MM.1S (cell line): ENCODE data around the gene TBX18.

Experiments
- DNase-seq: peaks from one replicate; pipeline ENCODE4 v3.0.0-alpha.2; 2015
- H2AFZ ChIP-seq: fragments of 300-600 bp; sonication (generic); 2 replicates; pipeline ENCODE4 v1.6.0; 2016; ENCODE audit warnings: antibody characterized with exemption, low read length
- H3F3A ChIP-seq: fragments of 300-600 bp; sonication (generic); 2 replicates; pipeline ENCODE4 v1.6.1; 2016; ENCODE audit warnings: mild to moderate bottlenecking, antibody characterized with exemption, low read length, moderate library complexity, mixed read lengths; ENCODE audit not compliant: insufficient read depth
- H3K27ac ChIP-seq: fragments of 300-600 bp; sonication (generic); 2 replicates; pipeline ENCODE4 v1.5.1; 2016; ENCODE audit warnings: mild to moderate bottlenecking, low read length
- H3K27me3 ChIP-seq: fragments of 300-600 bp; sonication (generic); replicated peaks from 2 replicates; pipeline ENCODE4 v1.6.0; 2016; ENCODE audit warnings: low read length; ENCODE audit not compliant: insufficient read depth
- H3K36me3 ChIP-seq: fragments of 300-600 bp; sonication (generic); replicated peaks from 2 replicates; pipeline ENCODE4 v1.6.1; 2016; ENCODE audit warnings: mild to moderate bottlenecking, low read length, mixed read lengths; ENCODE audit not compliant: insufficient read depth
- H3K4me1 ChIP-seq: fragments of 300-600 bp; sonication (generic); 2 replicates; pipeline ENCODE4 v1.6.1; 2016; ENCODE audit warnings: low read length, mixed read lengths
- H3K4me2 ChIP-seq: fragments of 300-600 bp; sonication (generic); 2 replicates; pipeline ENCODE4 v1.6.0; 2016; ENCODE audit warnings: low read depth, low read length
- H3K4me3 ChIP-seq: fragments of 300-600 bp; sonication (generic); 2 replicates; pipeline ENCODE4 v1.5.1; 2016; ENCODE audit warnings: low read length, mixed read lengths
- H3K79me2 ChIP-seq: fragments of 300-600 bp; sonication (generic); 2 replicates; pipeline ENCODE4 v1.6.1; 2016; ENCODE audit warnings: mixed run types, low read length, mixed read lengths
- H3K9ac ChIP-seq: fragments of 300-600 bp; sonication (generic); 2 replicates; pipeline ENCODE4 v1.6.1; 2016; ENCODE audit warnings: low read length, mixed read lengths
- H3K9me2 ChIP-seq: fragments of 300-600 bp; sonication (generic); replicated peaks from 2 replicates; pipeline ENCODE4 v1.6.1; 2016; ENCODE audit warnings: mild to moderate bottlenecking, low read length, mixed read lengths; ENCODE audit not compliant: insufficient read depth
- H3K9me3 ChIP-seq: fragments of 300-600 bp; sonication (generic); replicated peaks from 2 replicates; pipeline ENCODE4 v1.6.1; 2016; ENCODE audit warnings: mild to moderate bottlenecking, low read length, mixed read lengths; ENCODE audit not compliant: insufficient read depth
- H4K20me1 ChIP-seq: fragments of 300-600 bp; sonication (generic); 2 replicates; pipeline ENCODE4 v1.6.1; 2016; ENCODE audit warnings: mild to moderate bottlenecking, low read length, moderate library complexity, mixed read lengths; ENCODE audit not compliant: insufficient read depth
- EZH2 ChIP-seq: fragments of 300-600 bp; sonication (generic); optimal IDR thresholded peaks from 2 replicates; pipeline ENCODE3; 2017; ENCODE audit warnings: low read depth, mild to moderate bottlenecking, antibody characterized with exemption, low read length, mixed read lengths
- EZH2phosphoT487 ChIP-seq: fragments of 300-600 bp; sonication (generic); IDR thresholded peaks from 2 replicates; pipeline ENCODE4 v1.6.1; 2018; ENCODE audit warnings: antibody characterized with exemption, low read length
- TF ChIP-seq, protein P1 (sequence below): fragments of 300-600 bp; sonication (generic); IDR thresholded peaks from 2 replicates; pipeline ENCODE4 v1.5.1; 2016; ENCODE audit warnings: antibody characterized with exemption, low read length, mixed read lengths

TBX18 gene

DNA sequence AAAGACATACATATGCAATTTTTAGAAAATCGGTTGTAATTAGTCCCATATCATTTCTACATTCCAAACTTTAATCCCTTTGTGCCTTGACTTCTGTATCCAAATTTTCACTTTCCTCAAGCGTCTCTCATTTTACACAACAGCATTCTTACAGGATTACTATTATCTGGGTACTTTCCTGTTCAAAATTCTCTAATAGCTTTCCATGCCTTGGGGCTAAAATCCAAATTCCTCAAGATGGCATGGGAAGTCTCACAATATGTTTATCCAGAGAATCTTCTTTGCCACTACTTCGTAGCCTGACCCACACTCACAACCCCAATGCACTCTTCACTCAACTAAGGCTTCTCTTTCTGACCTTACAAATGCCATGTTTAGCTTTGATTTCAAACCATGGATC, 125.0 kb downstream of the TBX18 start:
- Histone ChIP-seq H3K4me2 (no peak overlapping the region), H3K4me1 (no peaks in the 10 kb centered on the region), H4K20me1 (no peaks in the 10 kb centered on the region), H3F3A (no peaks in the 10 kb centered on the region), H3K4me3 (no peak overlapping the region), H3K27ac (no peak overlapping the region), H3K79me2 (no peaks in the 10 kb centered on the region), H3K9me3 (no peaks in the 10 kb centered on the region), H3K36me3 (no peaks in the 10 kb centered on the region), H3K9ac (no peak overlapping the region), H3K9me2 (no peaks in the 10 kb centered on the region), H3K27me3 (no peaks in the 10 kb centered on the region), H2AFZ (no peak overlapping the region)
- no peak for DNase-seq
- TF ChIP-seq, protein P1, sequence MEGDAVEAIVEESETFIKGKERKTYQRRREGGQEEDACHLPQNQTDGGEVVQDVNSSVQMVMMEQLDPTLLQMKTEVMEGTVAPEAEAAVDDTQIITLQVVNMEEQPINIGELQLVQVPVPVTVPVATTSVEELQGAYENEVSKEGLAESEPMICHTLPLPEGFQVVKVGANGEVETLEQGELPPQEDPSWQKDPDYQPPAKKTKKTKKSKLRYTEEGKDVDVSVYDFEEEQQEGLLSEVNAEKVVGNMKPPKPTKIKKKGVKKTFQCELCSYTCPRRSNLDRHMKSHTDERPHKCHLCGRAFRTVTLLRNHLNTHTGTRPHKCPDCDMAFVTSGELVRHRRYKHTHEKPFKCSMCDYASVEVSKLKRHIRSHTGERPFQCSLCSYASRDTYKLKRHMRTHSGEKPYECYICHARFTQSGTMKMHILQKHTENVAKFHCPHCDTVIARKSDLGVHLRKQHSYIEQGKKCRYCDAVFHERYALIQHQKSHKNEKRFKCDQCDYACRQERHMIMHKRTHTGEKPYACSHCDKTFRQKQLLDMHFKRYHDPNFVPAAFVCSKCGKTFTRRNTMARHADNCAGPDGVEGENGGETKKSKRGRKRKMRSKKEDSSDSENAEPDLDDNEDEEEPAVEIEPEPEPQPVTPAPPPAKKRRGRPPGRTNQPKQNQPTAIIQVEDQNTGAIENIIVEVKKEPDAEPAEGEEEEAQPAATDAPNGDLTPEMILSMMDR, result no peak
- TF ChIP-seq EZH2phosphoT487 (no peak), EZH2 (no peak)

GRCh38 chr6:84638286-84638685, 126.1 kb downstream of the TBX18 start:
- Histone ChIP-seq H3K27ac (no peak overlapping the region), H3K4me3 (no peak overlapping the region), H3K36me3 (no peaks in the 10 kb centered on the region), H3F3A (no peaks in the 10 kb centered on the region), H3K79me2 (no peaks in the 10 kb centered on the region), H2AFZ (no peak overlapping the region), H3K27me3 (no peaks in the 10 kb centered on the region), H3K9ac (no peak overlapping the region), H3K4me2 (no peak overlapping the region), H3K9me3 (no peaks in the 10 kb centered on the region), H3K9me2 (no peaks in the 10 kb centered on the region), H3K4me1 (no peaks in the 10 kb centered on the region), H4K20me1 (no peaks in the 10 kb centered on the region)
- TF ChIP-seq, protein P1, result no peak
- TF ChIP-seq EZH2, result no peak
- TF ChIP-seq EZH2phosphoT487, result no peak
- no peak for DNase-seq
